PFSK-1 (cell line): ENCODE data around the gene ATRAID.

ENCODE experiments used
- FOXP2 ChIP-seq: optimal IDR thresholded peaks from 2 replicates; pipeline ENCODE3; 2011; ENCODE audit warnings: borderline replicate concordance, control low read depth, inconsistent platforms; ENCODE audit not compliant: insufficient read depth; ENCODE audit errors: extremely low read length, extremely low read depth
- POLR2AphosphoS5 ChIP-seq: IDR thresholded peaks from 2 replicates; pipeline ENCODE4 v1.6.1; 2012; ENCODE audit warnings: low read depth, mild to moderate bottlenecking, control low read depth, low read length, moderate library complexity
- SIN3A ChIP-seq: IDR thresholded peaks from 2 replicates; pipeline ENCODE4 v1.6.1; 2012; ENCODE audit warnings: mild to moderate bottlenecking, low read length, moderate library complexity, borderline replicate concordance; ENCODE audit not compliant: insufficient read depth
- TAF1 ChIP-seq: IDR thresholded peaks from 2 replicates; pipeline ENCODE4 v1.6.1; 2012; ENCODE audit warnings: low read length, control low read depth, borderline replicate concordance; ENCODE audit not compliant: insufficient read depth
- TF ChIP-seq, protein P1 (sequence below), 2 experiments: IDR thresholded peaks; 2 replicates each; pipeline versions ENCODE4 v1.6.1 to v1.8.0; 2011 to 2012; ENCODE audit warnings: low read depth in 2 of 2, low read length in 2 of 2, control low read depth in 1 of 2, inconsistent platforms in 1 of 2, mild to moderate bottlenecking in 1 of 2, moderate library complexity in 1 of 2; ENCODE audit not compliant: insufficient read depth in 1 of 2

The ATRAID gene

DNA sequence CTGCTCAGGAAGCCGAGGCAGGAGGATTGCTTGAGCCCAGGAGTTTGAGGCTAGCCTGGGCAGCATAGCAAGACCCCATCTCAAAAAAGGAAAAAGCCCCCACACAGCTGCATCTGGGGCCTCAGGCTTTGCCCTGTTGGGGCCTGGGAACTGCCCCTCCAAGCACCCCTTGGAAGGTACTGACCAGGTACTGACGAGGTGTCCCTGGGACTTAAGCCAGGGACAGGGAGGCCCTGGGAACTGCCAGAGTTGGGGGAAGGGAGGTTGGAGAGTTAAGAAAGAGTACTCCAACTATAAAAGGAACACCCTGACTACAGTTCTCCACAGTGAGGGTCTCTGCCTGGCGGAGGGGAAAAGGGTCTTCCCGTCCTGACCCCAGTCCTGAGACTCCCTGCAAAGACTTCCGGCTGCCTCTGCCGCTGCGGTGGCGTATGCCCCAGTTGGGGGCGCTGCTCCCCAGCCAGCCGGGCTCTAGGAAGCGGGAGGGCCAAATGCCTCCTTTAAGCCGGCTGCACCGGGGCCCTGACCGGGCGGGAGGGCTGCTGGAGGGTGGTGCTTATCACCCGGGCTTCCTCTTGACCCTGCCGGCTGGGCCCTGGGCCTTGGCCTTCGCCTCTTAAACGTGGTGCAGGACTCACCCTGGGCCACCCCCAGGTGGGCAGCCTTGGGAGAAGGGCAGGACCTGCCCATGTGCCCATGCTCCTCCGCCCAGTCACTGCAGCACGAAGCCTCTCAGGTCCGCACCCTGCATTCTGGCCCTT lies 38.2 kb downstream of the ATRAID start:
- TF ChIP-seq TAF1 (no peak), FOXP2 (peak; percentile 39), POLR2AphosphoS5 (no peak)
- TF ChIP-seq, protein P1, sequence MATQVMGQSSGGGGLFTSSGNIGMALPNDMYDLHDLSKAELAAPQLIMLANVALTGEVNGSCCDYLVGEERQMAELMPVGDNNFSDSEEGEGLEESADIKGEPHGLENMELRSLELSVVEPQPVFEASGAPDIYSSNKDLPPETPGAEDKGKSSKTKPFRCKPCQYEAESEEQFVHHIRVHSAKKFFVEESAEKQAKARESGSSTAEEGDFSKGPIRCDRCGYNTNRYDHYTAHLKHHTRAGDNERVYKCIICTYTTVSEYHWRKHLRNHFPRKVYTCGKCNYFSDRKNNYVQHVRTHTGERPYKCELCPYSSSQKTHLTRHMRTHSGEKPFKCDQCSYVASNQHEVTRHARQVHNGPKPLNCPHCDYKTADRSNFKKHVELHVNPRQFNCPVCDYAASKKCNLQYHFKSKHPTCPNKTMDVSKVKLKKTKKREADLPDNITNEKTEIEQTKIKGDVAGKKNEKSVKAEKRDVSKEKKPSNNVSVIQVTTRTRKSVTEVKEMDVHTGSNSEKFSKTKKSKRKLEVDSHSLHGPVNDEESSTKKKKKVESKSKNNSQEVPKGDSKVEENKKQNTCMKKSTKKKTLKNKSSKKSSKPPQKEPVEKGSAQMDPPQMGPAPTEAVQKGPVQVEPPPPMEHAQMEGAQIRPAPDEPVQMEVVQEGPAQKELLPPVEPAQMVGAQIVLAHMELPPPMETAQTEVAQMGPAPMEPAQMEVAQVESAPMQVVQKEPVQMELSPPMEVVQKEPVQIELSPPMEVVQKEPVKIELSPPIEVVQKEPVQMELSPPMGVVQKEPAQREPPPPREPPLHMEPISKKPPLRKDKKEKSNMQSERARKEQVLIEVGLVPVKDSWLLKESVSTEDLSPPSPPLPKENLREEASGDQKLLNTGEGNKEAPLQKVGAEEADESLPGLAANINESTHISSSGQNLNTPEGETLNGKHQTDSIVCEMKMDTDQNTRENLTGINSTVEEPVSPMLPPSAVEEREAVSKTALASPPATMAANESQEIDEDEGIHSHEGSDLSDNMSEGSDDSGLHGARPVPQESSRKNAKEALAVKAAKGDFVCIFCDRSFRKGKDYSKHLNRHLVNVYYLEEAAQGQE (IDR thresholded peaks at IDR 0.05; ENCODE audit: insufficient read depth in 1 of 2, low read depth in 2 of 2, low read length in 2 of 2), result no peak

DNA sequence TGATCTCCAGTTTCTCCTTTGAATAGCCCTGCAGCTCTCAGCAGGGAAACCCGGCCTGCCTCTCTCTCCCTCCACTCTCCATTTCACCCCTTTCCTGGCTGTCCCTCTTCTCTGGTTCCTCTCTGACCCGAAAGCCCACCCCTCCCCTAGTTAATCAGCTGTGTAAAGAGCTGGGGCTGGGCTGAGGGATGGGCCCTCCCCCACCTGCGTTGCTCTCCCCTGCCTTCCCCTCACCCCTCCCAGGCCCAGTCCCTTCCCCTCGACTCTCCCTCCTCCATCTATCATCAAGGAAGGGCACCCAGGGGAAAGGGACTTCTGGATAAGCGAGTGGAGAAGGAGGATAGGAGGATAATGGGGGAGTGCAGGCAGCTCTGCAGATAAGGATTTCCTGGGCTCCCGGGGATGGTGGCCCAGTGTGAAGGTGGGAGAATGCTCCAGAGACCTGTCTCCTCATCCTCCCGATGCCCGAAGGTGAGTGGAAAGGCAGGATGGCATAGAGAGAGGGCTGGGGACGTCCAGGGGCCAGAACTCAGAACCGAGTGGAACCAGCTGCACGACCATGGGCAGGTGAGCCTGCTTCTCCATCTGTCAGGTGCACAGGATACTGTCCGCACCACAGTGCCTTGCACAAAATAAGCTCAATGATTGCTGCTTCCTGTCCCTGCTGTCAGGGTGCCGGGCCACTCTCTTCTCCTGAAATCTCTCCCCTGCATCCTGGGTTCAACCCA lies 39.0 kb downstream of the ATRAID start:
- no peak for TF ChIP-seq POLR2AphosphoS5
- TF ChIP-seq TAF1, result no peak
- no peak for TF ChIP-seq SIN3A
- no peak for TF ChIP-seq FOXP2
- TF ChIP-seq, protein P1 (IDR thresholded peaks at IDR 0.05; ENCODE audit: insufficient read depth in 1 of 2, low read depth in 2 of 2, low read length in 2 of 2), result no peak

DNA sequence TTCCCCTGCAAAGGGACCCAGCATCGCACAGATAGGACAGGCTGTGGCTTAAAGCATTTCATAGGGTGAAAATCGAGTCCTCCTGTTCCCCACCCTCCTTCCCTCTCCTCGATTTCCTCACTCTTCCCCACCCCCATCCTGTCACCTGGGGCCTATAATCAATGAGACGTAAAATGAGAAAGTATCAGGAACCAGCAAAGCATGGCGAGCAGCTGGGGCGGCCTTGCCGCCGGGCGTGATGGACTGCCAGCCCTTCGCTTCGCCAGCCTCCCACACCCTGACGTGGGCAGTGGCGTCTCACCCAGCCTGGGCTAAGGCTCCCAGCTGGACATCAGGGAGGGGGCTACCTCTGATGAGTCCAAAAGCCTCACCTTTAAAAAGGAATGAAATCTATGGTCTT lies 39.9 kb downstream of the ATRAID start:
- no peak for TF ChIP-seq FOXP2
- TF ChIP-seq POLR2AphosphoS5, result no peak
- no peak for TF ChIP-seq TAF1
- no peak for TF ChIP-seq SIN3A
- TF ChIP-seq, protein P1 (IDR thresholded peaks at IDR 0.05; ENCODE audit: insufficient read depth in 1 of 2, low read depth in 2 of 2, low read length in 2 of 2), result no peak

DNA sequence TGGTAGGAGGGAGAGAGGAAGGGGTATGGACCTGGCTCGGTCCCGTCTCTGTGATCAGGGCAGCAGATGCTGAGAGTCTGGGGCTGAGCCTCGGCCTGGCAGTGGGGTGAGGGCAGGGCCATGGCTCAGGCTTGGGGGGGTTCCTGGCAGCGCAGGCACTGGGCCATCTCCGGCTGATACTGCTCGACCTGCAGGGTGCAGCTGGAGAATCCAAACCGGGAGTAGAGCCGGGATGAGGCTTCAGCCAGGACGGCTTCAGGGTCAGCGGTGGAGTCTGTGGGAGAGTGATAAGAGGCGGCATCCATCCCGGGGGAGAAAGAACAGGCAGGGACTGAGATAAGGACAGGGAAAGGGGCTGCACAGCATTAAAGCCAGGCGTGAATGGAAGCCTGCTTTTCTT lies 43.3 kb downstream of the ATRAID start:
- no peak for TF ChIP-seq TAF1
- no peak for TF ChIP-seq POLR2AphosphoS5
- TF ChIP-seq SIN3A, result no peak
- TF ChIP-seq, protein P1 (IDR thresholded peaks at IDR 0.05; ENCODE audit: insufficient read depth in 1 of 2, low read depth in 2 of 2, low read length in 2 of 2), result no peak
- no peak for TF ChIP-seq FOXP2

DNA sequence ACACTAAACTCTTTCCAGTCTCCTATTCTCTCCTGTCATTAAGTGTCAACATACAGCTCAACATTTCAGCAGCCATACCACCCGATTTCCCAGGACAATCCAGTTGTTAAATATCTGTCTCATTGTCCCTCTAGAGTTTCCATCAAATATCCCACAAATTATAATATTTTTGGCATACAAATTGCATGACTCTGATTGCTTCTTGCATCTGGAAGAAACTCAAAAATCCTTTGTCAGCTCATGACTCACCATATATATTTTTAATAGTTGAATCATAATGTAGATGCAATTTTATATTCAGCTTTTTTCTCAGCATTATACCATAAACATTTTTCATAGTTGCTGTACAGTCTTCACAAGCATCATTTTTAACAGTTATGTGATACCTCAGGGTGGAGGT lies 43.8 kb downstream of the ATRAID start:
- TF ChIP-seq TAF1 (no peak), FOXP2 (no peak), SIN3A (no peak), POLR2AphosphoS5 (no peak)
- TF ChIP-seq, protein P1 (IDR thresholded peaks at IDR 0.05; ENCODE audit: insufficient read depth in 1 of 2, low read depth in 2 of 2, low read length in 2 of 2), result no peak
